WTC11 (cell line): ENCODE data around the gene PPIP5K2. TPM values are rescaled to one million over a fixed set of nuclear protein-coding genes. Genes with fewer than 3 reads are reported as not detected.

Source experiments
- ATAC-seq: fragments of 200-7000 bp; cut with Tn5 transposase; 2 replicates; pipeline ENCODE4 v1.10.0; 2021; ENCODE audit warnings: mild to moderate bottlenecking, moderate library complexity
- CTCF ChIA-PET: fragments of 300-600 bp; sonication (Branson Sonifier 250); formaldehyde crosslinking; loops from one replicate; lab custom pipeline; 2021; ENCODE audit warnings: antibody characterized with exemption; lab: Charles Lee
- POLR2A ChIA-PET: fragments of 350-600 bp; sonication (Branson Sonifier 250); formaldehyde crosslinking; loops from one replicate; lab custom pipeline; 2021; ENCODE audit warnings: antibody characterized with exemption; lab: Charles Lee
- DNase-seq: peaks from one replicate; pipeline ENCODE4 v3.0.0; 2021; ENCODE audit warnings: low spot score
- H3K27ac Mint-ChIP-seq: 2 replicates; pipeline ENCODE4 v1.8.0; 2021; ENCODE audit warnings: mixed read lengths
- H3K27me3 Mint-ChIP-seq: 2 replicates; pipeline ENCODE4 v1.8.0; 2021; ENCODE audit warnings: low read depth, mild to moderate bottlenecking, moderate library complexity, mixed read lengths
- H3K36me3 Mint-ChIP-seq: 2 replicates; pipeline ENCODE4 v1.8.0; 2021; ENCODE audit warnings: mixed read lengths
- H3K4me1 Mint-ChIP-seq: 2 replicates; pipeline ENCODE4 v1.8.0; 2022; ENCODE audit warnings: mixed read lengths
- H3K4me3 Mint-ChIP-seq: 2 replicates; pipeline ENCODE4 v1.8.0; 2021; ENCODE audit warnings: mild to moderate bottlenecking, moderate library complexity, mixed read lengths
- H3K9me3 Mint-ChIP-seq: 2 replicates; pipeline ENCODE4 v1.8.0; 2021; ENCODE audit warnings: mixed read lengths
- AFF4 ChIP-seq: sonication (generic); formaldehyde crosslinking; IDR thresholded peaks from 2 replicates; pipeline ENCODE4 v1.8.1; 2023; ENCODE audit warnings: mild to moderate bottlenecking, missing genetic modification reagents, borderline replicate concordance
- ARID4B ChIP-seq: sonication (generic); formaldehyde crosslinking; IDR thresholded peaks from 2 replicates; pipeline ENCODE4 v1.8.0; 2023; ENCODE audit warnings: missing genetic modification reagents, mild to moderate bottlenecking, borderline replicate concordance
- ATF6 ChIP-seq: sonication (generic); formaldehyde crosslinking; IDR thresholded peaks from 2 replicates; pipeline ENCODE4 v1.8.1; 2023; ENCODE audit warnings: mild to moderate bottlenecking, missing genetic modification reagents
- CBFB ChIP-seq: sonication (generic); formaldehyde crosslinking; IDR thresholded peaks from 2 replicates; pipeline ENCODE4 v1.8.1; 2022; ENCODE audit warnings: mild to moderate bottlenecking, low read depth, missing genetic modification reagents
- EMX1 ChIP-seq: fragments of 250-450 bp; sonication (Bioruptor Pico); IDR thresholded peaks from 2 replicates; pipeline ENCODE4 v1.8.0; 2021; ENCODE audit warnings: mild to moderate bottlenecking
- GABPB1 ChIP-seq: sonication (generic); formaldehyde crosslinking; IDR thresholded peaks from 2 replicates; pipeline ENCODE4 v1.8.1; 2023; ENCODE audit warnings: mild to moderate bottlenecking, missing genetic modification reagents
- HMGA2 ChIP-seq: fragments of 250-450 bp; sonication (Bioruptor Pico); IDR thresholded peaks from 2 replicates; pipeline ENCODE4 v1.4.0; 2021; ENCODE audit warnings: mild to moderate bottlenecking, moderate library complexity
- MYBL2 ChIP-seq: sonication (generic); formaldehyde crosslinking; IDR thresholded peaks from 2 replicates; pipeline ENCODE4 v1.8.1; 2023; ENCODE audit warnings: mild to moderate bottlenecking, moderate library complexity, missing genetic modification reagents
- NR2C2 ChIP-seq: sonication (generic); formaldehyde crosslinking; IDR thresholded peaks from 2 replicates; pipeline ENCODE4 v1.8.0; 2022; ENCODE audit warnings: mild to moderate bottlenecking, missing genetic modification reagents
- SOX15 ChIP-seq: fragments of 250-450 bp; sonication (Bioruptor Pico); IDR thresholded peaks from 2 replicates; pipeline ENCODE4 v1.9.0; 2021; ENCODE audit warnings: mild to moderate bottlenecking
- TEAD4 ChIP-seq: sonication (generic); formaldehyde crosslinking; IDR thresholded peaks from 2 replicates; pipeline ENCODE4 v1.8.0; 2022; ENCODE audit warnings: mild to moderate bottlenecking, missing genetic modification reagents
- ZNF219 ChIP-seq: sonication (generic); formaldehyde crosslinking; IDR thresholded peaks from 2 replicates; pipeline ENCODE4 v1.8.0; 2023; ENCODE audit warnings: missing genetic modification reagents, mild to moderate bottlenecking, borderline replicate concordance
- ZNF423 ChIP-seq: fragments of 250-450 bp; sonication (Bioruptor Pico); IDR thresholded peaks from 2 replicates; pipeline ENCODE4 v2.1.2; 2022; ENCODE audit warnings: mild to moderate bottlenecking, moderate library complexity
- total RNA-seq: library from RNA; stranded (reverse); gene quantifications from 3 replicates; pipeline ENCODE4 v1.2.3, GENCODE V29; 2021
- TF ChIP-seq, protein P1 (sequence below): sonication (generic); formaldehyde crosslinking; IDR thresholded peaks from 2 replicates; pipeline ENCODE4 v1.8.0; 2022; ENCODE audit warnings: mild to moderate bottlenecking, missing genetic modification reagents

PPIP5K2 gene
- total RNA-seq, 1 experiment from 2014 or later: 67.6 TPM

DNA sequence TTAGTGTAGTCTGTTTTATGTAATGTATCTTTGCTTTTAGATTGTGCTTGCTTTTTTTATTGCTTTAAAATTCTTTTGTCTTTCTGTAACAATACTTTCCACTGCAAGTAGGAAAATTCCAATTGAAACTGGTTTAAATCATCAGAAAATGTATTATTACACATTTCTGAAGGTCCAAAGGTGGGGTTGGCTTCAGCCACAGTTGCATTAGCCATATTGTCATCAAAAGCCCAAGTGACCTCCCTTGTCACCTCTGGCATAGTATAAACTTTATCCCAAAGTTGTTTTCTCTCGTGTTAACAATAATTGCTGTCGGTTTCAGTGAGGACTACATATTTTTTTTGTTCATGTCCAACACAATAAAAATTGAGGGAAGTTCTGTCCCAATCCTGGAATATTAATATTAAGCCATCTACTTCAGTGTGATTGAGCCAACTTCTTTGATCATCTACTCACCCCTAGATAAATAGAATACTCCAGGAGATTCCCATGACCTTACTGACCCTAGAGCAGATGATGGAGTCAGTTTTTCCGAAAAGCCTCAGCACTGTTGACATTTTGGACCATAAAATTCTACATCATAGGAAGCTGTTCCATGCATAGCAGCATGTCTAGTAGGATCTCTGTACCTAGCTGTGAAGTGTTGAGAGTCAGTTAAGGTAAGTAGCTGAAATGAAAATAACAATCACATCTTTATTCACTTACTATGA lies 86.0 kb downstream of the PPIP5K2 start:
- POLR2A ChIA-PET: no interaction called here
- TF ChIP-seq GABPB1 (no peak), SOX15 (CRISPR knock-in tag) (no peak), MYBL2 (CRISPR knock-in tag) (no peak), EMX1 (CRISPR knock-in tag) (no peak), ZNF423 (no peak), ZNF219 (CRISPR knock-in tag) (no peak), NR2C2 (CRISPR knock-in tag) (no peak), HMGA2 (CRISPR knock-in tag) (no peak), ARID4B (CRISPR knock-in tag) (no peak), ATF6 (CRISPR knock-in tag) (no peak)

DNA sequence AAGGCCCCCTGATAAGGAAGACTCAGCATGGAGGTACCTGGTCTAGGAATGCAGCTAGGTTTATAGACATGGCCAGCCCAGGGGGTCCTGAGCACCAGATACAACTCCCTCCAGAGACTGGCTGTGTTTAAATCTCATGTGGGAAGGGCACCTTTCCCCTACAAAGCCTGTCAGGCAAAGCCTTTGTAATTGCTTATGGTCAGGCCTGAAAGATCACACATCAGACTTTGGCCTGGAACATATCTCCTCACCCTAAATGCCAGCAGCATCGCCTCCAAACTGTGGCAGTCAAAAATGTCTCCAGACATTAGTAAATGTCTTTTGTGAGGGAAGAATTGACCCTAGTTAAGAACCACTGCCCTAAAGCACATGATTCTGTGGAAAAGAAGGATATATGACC lies 86.9 kb downstream of the PPIP5K2 start:
- peaks cover 3% of the 10 kb centered on the region; the same call in 1 of the 2 replicates for H3K36me3 Mint-ChIP-seq
- DNase-seq (no peak), ATAC-seq (no peak)
- POLR2A ChIA-PET: no interaction called here
- H3K27ac Mint-ChIP-seq: no peak overlapping the region
- 0 out of 2 replicates have a peak, but pooled peaks cover 3% of the 10 kb centered on the region for H3K9me3 Mint-ChIP-seq
- no peaks in the 10 kb centered on the region for H3K27me3 Mint-ChIP-seq
- CTCF ChIA-PET: no interaction called here
- H3K4me1 Mint-ChIP-seq: 0 out of 2 replicates have a peak, but pooled peaks cover 3% of the 10 kb centered on the region
- H3K4me3 Mint-ChIP-seq: no peak overlapping the region
- TF ChIP-seq AFF4 (CRISPR knock-in tag) (no peak), TEAD4 (no peak), EMX1 (CRISPR knock-in tag) (no peak), ARID4B (CRISPR knock-in tag) (no peak), ATF6 (CRISPR knock-in tag) (no peak), CBFB (CRISPR knock-in tag) (no peak)
- TF ChIP-seq, protein P1, sequence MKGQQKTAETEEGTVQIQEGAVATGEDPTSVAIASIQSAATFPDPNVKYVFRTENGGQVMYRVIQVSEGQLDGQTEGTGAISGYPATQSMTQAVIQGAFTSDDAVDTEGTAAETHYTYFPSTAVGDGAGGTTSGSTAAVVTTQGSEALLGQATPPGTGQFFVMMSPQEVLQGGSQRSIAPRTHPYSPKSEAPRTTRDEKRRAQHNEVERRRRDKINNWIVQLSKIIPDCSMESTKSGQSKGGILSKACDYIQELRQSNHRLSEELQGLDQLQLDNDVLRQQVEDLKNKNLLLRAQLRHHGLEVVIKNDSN (CRISPR knock-in tag): no peak

More for the DNA sequence above, 86.0 kb downstream of the PPIP5K2 start:
- Mint-ChIP-seq H3K36me3 (peaks cover 3% of the 10 kb centered on the region; the same call in 1 of the 2 replicates), H3K27me3 (no peaks in the 10 kb centered on the region), H3K27ac (no peak overlapping the region), H3K4me3 (no peak overlapping the region), H3K9me3 (0 out of 2 replicates have a peak, but pooled peaks cover 3% of the 10 kb centered on the region), H3K4me1 (0 out of 2 replicates have a peak, but pooled peaks cover 1% of the 10 kb centered on the region)
- CTCF ChIA-PET: no interaction called here
- no peak for DNase-seq
- ATAC-seq: no peak
